ENCODE results near the gene FAM184B.

DNA sequence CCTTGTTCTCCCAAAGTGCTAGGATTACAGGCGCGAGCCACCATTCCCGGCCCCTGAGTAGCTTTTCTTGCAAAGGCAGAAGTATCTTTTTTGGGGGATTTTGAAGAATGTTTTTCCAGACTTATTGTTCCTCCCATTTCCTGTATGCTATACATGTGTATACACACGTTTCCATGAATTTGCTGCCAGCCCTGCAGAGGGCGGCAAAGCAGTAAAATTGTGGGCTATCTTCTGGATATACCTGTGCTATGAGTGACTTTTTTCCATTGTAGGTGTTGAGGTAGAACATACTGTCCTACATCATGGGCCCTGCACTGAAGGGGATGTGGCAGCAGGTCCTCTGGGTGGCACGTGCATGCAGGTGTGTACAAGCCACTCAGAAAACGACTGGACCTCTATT lies 183.9 kb downstream of the FAM184B start:
- no peak for TF ChIP-seq POLR2A (IDR thresholded peaks at IDR 0.05; ENCODE audit: low read length)
- TF ChIP-seq GATA1 (IDR thresholded peaks at IDR 0.05; ENCODE audit: low read depth, low read length): no peak

Measured in erythroblast (primary cell).